Uterus (tissue), 2 donors: ENCODE data around the gene SOCS1.

Experiments used
- POLR2A ChIP-seq, 2 donors: fragments of 450-650 bp; IDR thresholded peaks; one replicate each; pipeline ENCODE4 v1.6.1; 2016; ENCODE audit warnings: antibody characterized with exemption in 2 of 2, mild to moderate bottlenecking in 1 of 2, moderate library complexity in 1 of 2
- TF ChIP-seq, protein P1 (sequence below), 4 experiments: fragments of 200-600 bp in 2 of 4; fragments of 450-650 bp in 2 of 4; sonication (generic) in 2 of 4; IDR thresholded peaks; one replicate each; pipeline ENCODE4 v1.5.1; 2016 to 2019; ENCODE audit warnings: antibody characterized with exemption in 4 of 4, mild to moderate bottlenecking in 2 of 4, moderate library complexity in 1 of 4

DNA sequence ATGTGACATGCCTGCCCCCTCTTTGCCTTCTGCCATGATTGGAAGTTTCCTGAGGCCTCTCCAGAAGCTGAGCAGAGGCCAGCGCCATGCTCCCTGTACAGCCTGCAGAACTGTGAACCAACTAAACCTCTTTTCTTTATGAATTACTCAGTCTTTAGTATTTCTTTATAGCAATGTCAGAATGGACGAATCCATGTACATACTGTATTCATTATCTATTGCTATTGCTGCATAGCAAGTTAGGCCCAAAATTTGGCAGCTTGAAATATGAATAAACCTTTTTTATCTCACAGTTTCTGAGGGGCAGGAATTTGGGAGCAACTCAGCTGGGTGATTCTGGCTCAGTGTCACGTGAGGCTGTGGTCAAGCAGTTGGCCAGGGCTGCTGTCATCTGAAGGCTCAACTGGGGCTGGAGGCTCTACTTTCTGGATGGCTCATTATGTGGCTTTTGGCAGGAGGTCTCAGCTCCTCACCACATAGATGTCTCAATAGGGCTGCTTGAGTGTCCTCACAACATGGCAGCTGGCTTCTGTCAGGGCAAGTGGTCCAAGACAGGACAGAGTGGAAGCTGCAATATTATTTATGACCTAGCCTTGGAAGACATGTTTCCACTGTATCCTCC lies 40.0 kb downstream of the SOCS1 start:
- no peak for TF ChIP-seq POLR2A (IDR thresholded peaks at IDR 0.05)
- TF ChIP-seq, protein P1, sequence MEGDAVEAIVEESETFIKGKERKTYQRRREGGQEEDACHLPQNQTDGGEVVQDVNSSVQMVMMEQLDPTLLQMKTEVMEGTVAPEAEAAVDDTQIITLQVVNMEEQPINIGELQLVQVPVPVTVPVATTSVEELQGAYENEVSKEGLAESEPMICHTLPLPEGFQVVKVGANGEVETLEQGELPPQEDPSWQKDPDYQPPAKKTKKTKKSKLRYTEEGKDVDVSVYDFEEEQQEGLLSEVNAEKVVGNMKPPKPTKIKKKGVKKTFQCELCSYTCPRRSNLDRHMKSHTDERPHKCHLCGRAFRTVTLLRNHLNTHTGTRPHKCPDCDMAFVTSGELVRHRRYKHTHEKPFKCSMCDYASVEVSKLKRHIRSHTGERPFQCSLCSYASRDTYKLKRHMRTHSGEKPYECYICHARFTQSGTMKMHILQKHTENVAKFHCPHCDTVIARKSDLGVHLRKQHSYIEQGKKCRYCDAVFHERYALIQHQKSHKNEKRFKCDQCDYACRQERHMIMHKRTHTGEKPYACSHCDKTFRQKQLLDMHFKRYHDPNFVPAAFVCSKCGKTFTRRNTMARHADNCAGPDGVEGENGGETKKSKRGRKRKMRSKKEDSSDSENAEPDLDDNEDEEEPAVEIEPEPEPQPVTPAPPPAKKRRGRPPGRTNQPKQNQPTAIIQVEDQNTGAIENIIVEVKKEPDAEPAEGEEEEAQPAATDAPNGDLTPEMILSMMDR (IDR thresholded peaks at IDR 0.05) = no peak
